T-helper 9 cell (primary cell): ENCODE results near the gene DPEP2NB.
"Not testable (repeated sequence)": the region's sequence is repeated elsewhere in the genome, so short reads cannot be mapped to it uniquely, and the experiment has no call there.

Source experiments
- DNase-seq: peaks from one replicate; pipeline ENCODE4 v3.0.0-alpha.2; 2020

Gene DPEP2NB

DNA sequence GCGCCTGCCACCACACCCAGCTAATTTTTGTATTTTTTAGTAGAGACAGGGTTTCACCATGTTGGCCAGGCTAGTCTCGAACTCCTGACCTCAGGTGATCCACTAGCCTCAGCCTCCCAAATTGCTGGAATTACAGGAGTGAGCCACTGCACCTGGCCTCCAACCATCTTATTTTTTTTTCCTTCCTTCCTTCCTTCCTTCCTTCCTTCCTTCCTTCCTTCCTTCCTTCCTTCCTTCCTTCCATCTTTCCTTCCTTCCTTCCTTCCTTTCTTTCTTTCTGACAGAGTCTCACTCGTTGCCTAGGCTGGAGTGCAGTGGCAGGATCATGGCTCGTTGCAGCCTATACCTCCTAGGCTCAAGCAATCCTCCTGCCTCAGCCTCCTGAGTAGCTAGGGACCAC is 5.8 kb downstream of the DPEP2NB start:
- DNase-seq: not testable (repeated sequence)

DNA sequence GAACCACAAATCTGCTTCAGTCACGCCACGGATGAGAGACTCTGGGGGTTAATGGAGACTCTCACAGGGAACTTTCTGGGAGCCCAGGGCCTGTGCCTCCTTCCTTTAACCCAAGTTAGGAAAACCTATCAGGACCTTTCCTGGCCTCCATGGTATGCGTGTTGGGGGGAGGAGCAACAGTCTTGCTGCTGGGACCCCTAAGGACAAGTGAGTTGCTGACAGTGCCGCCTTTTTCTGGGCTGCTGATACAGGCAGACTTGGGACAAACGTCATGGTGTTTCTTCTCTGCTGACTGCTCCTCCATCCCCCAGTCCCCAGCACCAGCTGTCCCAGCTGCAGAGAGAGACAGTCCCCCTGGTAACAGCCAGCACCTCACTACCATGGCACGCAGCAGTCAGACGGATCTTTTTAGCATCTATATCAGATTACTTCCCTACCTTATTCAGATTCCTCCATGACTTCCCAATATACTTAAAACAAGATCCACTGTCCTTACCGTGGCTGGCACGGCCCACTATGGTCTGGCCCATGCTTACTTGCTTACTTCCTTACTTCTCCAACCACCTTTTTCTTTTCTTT is 6.5 kb downstream of the DPEP2NB start:
- DNase-seq: no peak

DNA sequence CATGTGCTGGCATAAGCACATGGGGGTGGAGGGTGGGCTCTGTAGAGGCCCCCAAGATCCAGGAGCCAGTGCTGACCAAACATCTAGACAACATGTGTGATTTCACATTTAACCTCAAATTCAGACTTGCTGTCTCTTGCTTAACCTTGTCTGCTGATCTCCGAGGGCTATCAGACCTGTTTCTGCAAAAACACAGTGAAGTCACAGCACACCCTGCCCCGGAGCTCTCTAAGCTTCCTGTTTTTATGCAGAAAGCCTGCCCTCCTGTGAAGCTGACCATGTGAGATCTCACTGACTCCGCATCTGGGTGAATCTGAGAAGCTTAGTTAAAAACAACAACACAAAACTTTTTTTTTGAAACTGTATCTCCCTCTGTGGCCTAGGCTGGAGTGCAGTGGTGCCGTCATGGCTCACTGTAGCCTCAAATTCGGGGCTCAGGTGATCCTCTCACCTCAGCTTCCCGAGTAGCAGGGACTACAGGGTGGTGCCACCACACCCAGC is 9.9 kb downstream of the DPEP2NB start:
- DNase-seq: no peak

DNA sequence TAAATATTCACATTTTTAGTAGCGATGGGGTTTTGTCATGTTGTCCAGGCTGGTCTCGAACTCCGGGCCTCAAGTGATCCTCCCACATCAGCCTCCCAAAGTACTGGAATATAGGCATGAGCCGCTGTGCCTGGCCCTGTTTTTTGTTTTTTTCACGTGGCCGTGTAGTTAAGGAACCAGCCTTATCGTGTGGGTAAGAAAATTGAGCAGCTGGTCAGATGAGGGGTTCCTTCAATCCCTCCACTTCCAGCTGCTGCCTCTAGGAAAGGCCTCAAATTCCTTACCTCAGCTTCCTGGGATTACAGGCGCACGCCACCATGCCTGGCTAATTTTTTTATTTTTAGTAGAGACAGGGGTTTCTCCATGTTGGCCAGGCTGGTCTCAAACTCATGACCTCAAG is 10.5 kb downstream of the DPEP2NB start:
- no peak for DNase-seq

DNA sequence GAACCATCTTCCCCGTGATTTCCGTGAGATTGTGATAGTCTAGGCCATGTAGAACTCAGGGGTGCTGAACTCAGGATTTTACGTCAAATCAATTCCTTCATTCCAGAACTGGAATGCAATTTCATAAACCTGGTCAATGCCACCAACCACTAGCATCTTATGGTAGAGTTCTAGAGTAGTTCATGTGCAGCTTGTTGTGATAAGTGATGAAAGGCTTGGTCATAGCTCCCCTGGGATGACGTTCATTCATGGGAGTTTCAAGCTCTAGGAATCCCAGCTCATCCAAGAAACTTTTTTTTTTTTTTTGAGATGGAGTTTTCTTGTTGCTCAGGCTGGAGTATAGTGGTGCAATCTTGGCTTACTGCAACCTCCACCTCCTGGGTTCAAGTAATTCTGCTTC is 12.7 kb downstream of the DPEP2NB start:
- no peak for DNase-seq

DNA sequence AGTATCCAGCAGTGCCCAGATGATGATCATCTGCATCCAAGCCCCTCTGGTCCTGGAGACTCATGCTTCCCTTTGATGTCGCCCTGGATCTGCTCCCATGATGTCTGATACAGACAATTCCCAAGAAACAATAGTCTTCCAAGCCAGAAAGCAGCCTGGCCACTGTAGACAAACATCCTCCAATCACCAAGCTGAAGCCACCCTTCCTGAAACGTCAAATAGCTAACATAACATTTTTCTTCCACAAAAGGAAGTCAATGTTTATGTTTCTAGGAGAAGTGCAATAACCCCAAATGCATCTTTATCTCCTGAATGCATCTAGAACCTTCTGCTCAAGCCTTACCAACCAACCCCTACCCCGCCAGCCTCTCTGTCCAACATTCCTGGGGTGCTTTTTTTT is 15.3 kb downstream of the DPEP2NB start:
- DNase-seq: no peak

DNA sequence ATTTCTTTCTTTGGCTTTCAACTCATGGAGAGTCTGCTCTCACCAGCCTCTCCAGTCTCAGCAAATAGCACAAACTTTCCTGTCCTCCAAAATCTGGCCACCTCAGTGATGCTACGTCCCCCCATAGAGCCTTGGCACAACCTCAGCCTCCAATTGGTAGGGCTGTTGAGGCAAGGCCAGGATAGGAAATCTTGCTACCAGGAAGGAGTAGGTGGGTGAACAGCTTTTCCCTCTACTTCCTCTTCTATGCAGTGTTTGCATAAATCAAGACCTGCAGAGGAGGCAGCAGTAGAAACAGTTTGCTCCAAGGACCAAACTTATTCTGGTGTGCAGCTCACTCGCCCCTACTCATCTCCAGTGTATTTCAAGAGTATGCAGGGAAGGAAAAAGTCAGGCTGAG is 15.7 kb downstream of the DPEP2NB start:
- DNase-seq: no peak

DNA sequence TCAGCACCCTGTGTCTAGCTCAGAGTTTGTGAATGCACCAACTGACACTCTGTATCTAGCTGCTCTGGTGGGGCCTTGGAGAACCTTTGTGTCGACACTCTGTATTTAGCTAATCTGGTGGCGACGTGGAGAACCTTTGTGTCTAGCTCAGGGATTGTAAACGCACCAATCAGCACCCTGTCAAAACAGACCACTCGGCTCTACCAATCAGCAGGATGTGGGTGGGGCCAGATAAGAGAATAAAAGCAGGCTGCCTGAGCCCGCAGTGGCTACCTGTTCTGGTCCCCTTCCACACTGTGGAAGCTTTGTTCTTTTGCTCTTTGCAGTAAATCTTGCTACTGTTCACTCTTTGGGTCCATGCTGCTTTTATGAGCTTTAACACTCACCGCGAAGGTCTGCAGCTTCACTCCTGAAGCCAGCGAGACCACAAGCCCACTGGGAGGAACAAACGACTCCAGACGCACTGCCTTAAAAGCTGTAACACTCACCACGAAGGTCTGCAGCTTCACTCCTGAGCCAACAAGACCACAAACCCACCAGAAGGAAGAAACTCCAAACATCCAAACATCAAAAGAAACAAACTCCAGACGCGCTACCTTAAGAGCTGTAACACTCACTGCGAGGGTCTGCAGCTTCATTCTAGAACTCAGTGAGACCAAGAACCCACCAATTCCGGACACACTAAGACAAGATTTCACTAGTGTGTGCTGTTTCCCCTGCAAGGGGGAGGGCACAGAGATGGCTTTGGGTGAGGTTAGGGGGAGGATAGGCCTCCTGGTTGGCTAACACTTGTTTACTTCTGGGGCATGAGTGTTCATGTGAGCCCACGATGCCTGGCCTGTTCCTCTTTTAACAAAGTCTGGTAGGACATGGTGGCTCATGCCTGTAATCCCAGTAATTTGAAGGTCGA is 16.7 kb downstream of the DPEP2NB start, which contains the start of gene DPEP2:
DPEP2 (minus strand) TSS at position 706 of the 910 bp plus-strand sequence. CDS start 6,272 bp downstream, outside the sequence.
- DNase-seq: not testable (repeated sequence)

DNA sequence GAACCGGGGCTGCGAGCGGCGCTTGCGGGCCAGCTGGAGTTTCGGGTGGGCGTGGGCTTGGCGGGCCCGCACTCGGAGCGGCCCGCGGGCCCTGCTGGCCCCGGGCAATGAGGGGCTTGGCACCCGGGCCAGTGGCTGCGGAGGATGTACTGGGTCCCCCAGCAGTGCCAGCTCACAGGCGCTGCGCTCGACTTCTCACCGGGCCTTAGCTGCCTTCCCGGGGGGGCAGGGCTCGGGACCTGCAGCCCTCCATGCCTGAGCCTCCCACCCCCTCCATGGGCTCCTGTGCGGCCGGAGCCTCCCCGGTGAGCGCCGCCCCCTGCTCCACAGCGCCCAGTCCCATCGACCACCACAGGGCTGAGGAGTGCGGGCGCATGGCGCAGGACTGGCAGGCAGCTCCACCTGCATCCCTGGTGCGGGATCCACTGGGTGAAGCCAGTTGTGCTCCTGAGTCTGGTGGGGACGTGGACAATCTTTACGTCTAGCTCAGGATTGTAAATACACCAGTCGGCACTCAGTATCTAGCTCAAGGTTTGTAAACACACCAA is 17.4 kb downstream of the DPEP2NB start:
- DNase-seq: not testable (repeated sequence)

DNA sequence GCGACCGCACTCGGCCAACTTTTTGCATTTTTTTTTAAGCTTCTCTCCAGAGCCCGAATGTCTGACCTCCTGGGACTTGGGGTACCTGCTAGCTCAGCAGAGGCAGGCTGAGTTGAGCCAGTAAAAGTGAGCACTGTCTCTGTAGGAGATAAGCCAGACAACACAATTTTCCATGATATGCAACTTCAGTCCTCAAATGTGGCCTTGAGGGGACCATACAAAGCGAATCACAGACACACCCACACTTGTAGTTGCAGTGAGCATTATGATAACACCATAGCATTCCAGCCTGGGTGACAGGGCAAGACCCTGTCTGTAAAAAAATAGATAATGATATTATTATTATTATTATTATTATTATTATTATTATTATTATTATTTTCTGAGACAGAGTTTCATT is 19.0 kb downstream of the DPEP2NB start:
- DNase-seq: no peak

DNA sequence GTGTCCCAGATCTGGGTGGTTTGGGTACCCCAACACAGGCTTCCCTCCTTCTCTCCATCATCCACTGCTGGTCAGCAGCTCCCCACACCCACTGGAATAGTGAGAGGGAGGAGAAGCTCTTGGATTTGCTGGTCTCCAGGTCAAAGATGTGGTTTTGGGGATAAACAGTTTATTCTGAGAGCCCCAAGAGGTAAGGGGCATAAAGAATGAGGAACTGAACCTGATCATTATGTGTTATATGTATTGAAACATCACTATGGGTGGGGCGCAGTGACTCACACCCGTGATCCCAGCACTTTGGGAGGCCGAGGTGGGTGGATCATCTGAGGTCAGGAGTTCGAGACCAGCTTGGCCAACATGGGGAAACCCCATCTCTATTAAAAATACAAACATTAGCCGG is 20.3 kb downstream of the DPEP2NB start:
- no peak for DNase-seq

DNA sequence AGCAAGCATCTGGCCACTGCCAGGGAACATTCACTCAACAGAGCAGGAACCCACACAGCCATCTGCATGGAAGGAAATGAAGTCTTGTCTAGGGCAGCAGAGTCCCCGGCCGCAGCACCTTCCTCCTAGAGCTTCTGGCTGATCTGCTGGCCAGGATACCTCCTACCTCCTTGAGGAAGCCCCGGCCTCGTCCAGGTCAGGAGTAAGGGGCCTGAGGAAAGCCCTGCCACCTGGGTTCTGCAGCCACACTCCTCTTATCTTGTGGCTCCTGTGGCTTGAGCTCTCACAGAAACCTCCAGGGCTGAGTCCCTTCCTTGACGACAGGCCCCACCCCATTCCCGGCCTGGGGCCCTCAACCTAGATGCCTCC is 21.7 kb downstream of the DPEP2NB start:
- DNase-seq: not testable (repeated sequence)

DNA sequence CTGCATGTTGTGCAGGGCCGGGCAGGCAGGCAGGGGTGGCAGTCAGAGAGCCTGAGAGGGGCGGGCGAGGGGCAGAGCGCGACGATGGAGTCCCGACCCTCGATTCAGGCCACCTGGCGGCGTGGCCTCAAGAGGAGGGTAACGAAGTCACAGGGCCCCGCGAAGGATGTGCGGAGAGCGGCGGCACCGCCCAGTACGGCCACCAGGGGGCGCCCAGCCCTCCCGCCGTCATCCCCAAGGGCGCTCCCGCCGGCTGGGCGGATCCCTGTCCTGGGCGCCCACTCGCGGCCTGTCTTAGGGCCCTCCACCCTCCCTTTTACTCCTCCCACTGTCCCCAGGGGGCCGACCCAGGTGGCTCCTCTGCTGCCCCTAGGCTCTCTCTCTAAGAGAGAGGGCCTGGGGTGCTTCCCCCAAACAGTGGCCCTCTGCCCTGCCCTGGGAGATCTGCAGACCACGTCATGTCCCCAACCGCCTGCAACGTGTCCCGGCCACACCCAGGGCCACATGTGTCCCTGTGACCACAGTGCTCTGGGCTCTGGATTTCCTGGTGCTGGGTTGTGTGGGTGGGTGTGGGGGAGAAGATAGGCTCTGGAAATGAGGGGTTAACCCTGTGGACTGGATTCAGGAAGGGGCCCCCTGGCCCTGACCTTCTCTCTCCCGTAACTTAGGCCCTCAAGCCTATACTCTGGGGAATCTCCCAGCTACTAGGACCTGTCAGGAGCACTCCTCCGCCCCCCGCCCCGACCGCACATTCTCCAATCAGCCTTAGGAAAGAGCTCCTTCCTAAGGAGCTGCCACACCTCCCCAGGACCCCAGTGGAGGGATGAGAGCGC is 22.3 kb downstream of the DPEP2NB start:
- peak; percentile 75 for DNase-seq

DNA sequence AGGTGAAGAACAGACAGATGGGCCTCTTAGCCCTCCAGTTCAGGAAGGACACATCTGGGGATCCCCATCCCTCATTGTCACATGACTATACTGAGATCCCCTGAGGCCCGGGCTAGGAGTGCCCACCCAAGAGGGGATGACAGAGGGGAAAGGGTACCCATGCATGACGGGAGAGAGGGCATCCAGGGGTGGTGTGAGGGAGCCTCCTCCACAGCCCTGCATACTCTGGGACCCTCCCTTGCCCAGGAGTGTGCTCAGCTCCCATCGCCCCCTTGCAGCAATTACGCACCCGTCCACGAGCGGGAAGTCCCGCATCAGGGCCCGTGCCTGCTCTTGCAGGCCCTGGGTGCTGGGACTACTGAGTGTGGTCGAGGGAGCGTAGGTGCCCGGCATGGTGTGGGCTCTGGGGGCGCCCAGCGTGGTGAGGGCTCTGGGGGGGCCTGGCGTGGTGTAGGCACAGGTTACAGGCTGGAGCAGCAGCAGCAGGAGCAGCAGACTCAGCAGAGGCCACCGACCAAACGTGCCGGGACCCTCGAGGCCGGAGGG is 23.0 kb downstream of the DPEP2NB start:
- no peak for DNase-seq

DNA sequence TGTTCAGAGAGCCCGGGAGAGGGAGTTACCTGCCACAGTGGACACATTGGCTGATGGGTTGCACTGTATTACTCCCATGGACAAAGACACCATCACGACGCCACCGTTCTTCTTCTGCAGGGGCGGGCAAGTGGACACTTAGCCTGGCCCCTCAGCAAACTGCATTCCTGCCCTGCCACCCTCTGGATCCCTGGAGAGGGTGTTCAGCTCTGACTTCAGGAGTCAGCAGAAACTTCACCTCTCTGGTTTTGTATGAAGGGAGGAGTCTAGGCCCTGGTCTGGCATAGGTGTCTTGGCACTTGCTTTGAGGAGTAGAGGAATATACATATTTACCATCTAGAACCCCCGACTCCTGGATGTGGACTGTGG is 25.7 kb downstream of the DPEP2NB start:
- DNase-seq: no peak

DNA sequence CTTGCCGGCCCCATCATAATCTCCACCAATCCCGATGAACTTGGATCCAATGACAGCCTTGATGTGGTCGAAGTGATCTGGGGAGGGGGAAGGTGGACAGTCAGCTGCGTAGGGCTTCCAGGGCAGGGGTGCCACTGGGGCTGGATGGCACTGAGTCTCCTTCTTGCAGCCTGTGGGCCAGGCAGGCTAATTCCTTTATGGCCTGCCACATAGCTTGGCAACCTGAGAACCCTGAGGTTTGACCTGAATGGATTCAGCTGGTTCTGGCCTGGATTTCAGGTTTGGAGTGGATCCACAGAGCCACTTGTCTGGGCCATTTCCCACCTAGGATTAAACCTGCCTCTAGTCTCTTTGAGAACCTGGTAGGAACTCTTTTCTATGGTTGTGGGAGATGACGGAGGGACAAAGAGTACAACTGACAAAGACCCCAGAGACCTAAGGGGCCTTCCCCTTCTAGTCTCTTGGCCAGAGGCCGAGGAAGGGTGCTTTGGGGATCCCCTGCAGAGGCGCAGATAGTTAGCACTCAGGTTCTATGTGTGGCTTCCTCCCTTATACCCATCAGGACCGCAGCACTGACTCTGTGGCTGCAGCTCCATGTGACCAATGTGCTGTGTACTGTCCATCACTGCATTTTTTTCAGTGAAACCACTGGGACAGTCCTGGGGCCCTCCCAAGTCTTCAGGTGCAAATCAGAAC is 26.2 kb downstream of the DPEP2NB start:
- no peak for DNase-seq

DNA sequence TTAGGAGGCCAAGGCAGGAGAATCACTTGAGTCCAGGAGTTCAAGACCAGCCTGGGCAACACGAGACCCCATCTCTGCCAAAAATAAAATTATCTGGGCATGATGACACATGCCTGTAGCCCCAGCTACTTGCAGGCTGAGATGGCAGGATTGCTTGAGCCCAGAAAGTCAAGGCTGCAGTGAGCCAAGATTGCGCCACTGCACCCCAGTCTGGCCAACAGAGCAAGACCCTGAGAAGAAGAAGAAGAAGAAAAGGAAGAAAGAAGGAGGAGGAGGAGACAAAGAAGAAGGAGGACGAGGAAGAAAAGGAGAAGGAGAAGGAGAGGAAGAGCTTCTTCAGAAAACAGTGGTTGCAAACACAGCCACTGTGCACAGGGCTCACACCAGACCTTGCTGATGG is 27.0 kb downstream of the DPEP2NB start:
- no peak for DNase-seq

DNA sequence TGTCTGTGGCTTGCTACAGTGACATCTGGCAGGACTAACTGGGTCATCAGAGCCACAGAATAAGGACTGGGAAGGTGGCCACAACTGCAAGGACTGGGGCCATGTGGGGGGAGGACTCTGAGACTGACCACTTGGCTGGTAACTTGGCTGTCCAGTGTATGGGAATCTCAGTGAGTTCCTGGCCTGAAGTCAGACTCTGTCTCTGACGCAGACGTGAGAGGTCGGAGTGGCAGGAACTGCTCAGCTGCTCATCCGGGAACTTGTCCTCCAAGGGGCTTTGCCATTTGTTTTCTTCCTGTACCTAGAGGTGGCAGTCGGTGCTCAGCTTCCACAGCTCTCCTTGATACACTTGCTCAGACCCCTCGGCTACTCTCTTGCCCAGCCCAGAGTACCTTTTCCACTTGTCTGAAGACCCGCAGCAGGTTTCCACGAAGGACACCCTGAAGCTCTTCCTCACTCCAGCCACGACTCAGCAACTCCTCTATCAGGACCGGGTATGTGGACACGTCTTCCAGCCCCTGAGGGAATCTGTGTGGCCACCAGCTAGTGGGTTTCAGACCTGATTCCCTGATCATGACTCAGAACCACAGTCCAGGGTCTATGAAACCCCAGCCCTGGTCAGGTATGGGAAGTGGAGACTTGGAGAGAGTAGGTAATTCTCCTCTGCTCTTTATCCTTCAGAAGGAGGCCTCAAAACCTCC is 28.1 kb downstream of the DPEP2NB start:
- DNase-seq: no peak

DNA sequence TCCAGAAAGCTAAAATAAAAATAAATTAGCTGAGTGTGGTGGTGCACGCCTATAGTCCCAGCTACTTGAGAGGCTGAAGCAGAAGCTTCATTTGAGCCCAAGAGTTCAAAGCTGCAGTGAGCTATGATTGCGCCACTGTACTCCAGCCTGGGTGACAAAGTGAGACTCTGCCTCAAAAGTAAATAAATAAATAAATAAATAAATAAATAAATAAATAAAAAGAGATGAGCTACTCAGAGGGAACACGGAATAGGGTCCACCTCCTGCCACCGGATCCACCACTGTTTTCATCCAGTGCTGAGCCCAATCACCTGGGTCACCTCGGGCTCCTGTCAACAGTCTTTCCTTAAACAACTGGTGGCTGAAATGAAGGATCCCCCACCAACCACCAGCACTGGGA is 28.8 kb downstream of the DPEP2NB start:
- DNase-seq: no peak

DNA sequence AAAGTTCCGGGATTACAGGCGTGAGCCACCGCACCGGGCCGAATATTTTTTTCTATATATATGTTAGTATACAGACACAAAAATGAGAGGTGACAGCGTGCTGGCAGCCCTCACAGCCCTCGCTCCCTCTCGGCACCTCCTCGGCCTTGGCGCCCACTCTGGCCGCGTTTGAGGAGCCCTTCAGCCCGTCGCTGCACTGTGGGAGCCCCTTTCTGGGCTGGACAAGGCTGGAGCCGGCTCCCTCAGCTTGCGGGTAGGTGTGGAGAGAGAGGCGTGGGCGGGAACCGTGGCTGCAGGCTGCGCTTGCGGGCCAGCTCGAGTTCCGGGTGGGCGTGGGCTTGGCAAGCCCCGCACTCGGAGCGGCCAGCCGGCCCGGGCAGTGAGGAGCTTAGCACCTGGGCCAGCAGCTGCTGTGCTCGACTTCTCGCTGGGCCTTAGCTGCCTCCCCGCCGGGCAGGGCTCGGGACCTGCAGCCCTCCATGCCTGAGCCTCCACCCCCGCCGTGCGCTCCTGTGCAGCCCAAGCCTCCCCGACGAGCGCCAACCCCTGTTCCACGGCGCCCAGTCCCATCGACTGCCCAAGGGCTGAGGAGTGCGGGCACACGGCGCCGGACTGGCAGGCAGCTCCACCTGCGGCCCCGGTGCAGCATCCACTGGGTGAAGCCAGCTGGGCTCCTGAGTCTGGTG is 33.6 kb downstream of the DPEP2NB start:
- DNase-seq: no peak
